GM12878 (cell line): ENCODE measurements around the gene ETS1. TPM values are rescaled to one million over a fixed set of nuclear protein-coding genes. Genes with fewer than 3 reads are reported as not detected.

ENCODE experiments used
- ATAC-seq: fragments of 200-7000 bp; cut with Tn5 transposase; 3 replicates; pipeline ENCODE4 v1.9.1; 2020; ENCODE audit warnings: mild to moderate bottlenecking, moderate library complexity
- BruUV-seq: library from RNA; stranded (reverse); fragments of 400-500 nt; replicated peaks from 2 replicates; lab custom pipeline; 2021; lab: Mats Ljungman, UMichigan
- CTCF ChIA-PET: fragments of 300-600 bp; sonication (Branson Sonifier 250); formaldehyde crosslinking; extraction: SDS; loops from one replicate; lab custom pipeline; 2021; ENCODE audit warnings: inconsistent platforms; lab: Yijun Ruan, JAX
- POLR2A ChIA-PET: fragments of 350-600 bp; formaldehyde crosslinking; extraction: SDS; loops from one replicate; lab custom pipeline; 2021; ENCODE audit warnings: inconsistent platforms; lab: Charles Lee
- RAD21 ChIA-PET: fragments of 300-600 bp; sonication (Branson Sonifier 250); formaldehyde crosslinking; loops from one replicate; lab custom pipeline; 2023; ENCODE audit warnings: antibody characterized with exemption; ENCODE audit not compliant: unreplicated experiment; lab: Charles Lee
- SMC1A ChIA-PET: fragments of 300-600 bp; sonication (Branson Sonifier 250); formaldehyde crosslinking; loops from one replicate; lab custom pipeline; 2023; ENCODE audit not compliant: unreplicated experiment, uncharacterized antibody; lab: Charles Lee
- DNase-seq: peaks from one replicate; pipeline ENCODE4 v3.0.0-alpha.2; 2011; ENCODE audit warnings: low read depth, low spot score
- FAIRE-seq: peaks from 3 replicates; lab custom pipeline; 2011; peaks lifted over from hg19 to GRCh38; lab: Jason Lieb, UNC
- H2AFZ ChIP-seq: 2 replicates; pipeline ENCODE4 v1.6.0; 2011; ENCODE audit warnings: low read depth, low read length, control low read depth; ENCODE audit not compliant: control insufficient read depth
- H3K27ac ChIP-seq: 2 replicates; pipeline ENCODE4 v1.5.1; 2011; ENCODE audit warnings: control low read depth; ENCODE audit not compliant: control insufficient read depth, insufficient read depth
- H3K27me3 ChIP-seq, 2 experiments: replicated peaks in 1 of 2; 2 replicates each; pipeline versions ENCODE4 v1.6.0 to v1.6.1; 2011; ENCODE audit warnings: low read length in 1 of 2; ENCODE audit not compliant: control insufficient read depth in 2 of 2, insufficient read depth in 2 of 2
- H3K36me3 ChIP-seq, 2 experiments: 2 replicates each; pipeline ENCODE4 v1.5.1; 2011; ENCODE audit warnings: low read length in 1 of 2; ENCODE audit not compliant: control insufficient read depth in 2 of 2, insufficient read depth in 2 of 2
- H3K4me1 ChIP-seq: 2 replicates; pipeline ENCODE4 v1.6.1; 2011; ENCODE audit warnings: mild to moderate bottlenecking, low read length, moderate library complexity, mixed read lengths; ENCODE audit not compliant: control insufficient read depth, insufficient read depth
- H3K4me2 ChIP-seq: 2 replicates; pipeline ENCODE4 v1.6.0; 2011; ENCODE audit warnings: control low read depth; ENCODE audit not compliant: control insufficient read depth, insufficient read depth
- H3K4me3 ChIP-seq: fragments of 200-600 bp; sonication (generic); 2 replicates; pipeline ENCODE4 v1.5.1; 2016
- H3K79me2 ChIP-seq: 2 replicates; pipeline ENCODE4 v1.6.0; 2011; ENCODE audit warnings: low read length; ENCODE audit not compliant: control insufficient read depth, insufficient read depth
- H3K9ac ChIP-seq: 2 replicates; pipeline ENCODE4 v1.8.0; 2011; ENCODE audit warnings: low read length, control low read depth, mixed read lengths; ENCODE audit not compliant: control insufficient read depth, insufficient read depth
- H3K9me3 ChIP-seq: replicated peaks from 3 replicates; pipeline ENCODE4 v1.5.1; 2011; ENCODE audit warnings: mild to moderate bottlenecking, low read length; ENCODE audit not compliant: control insufficient read depth, insufficient read depth
- H4K20me1 ChIP-seq: 2 replicates; pipeline ENCODE4 v1.6.0; 2011; ENCODE audit not compliant: control insufficient read depth, insufficient read depth
- CTCF ChIP-seq, 3 experiments: IDR thresholded peaks in 2 of 3; conservative IDR thresholded peaks in 1 of 3; 2 replicates each; pipeline ENCODE4 v1.5.1; 2011; ENCODE audit warnings: low read depth in 3 of 3, low read length in 3 of 3, mild to moderate bottlenecking in 3 of 3, control low read depth in 2 of 3, moderate library complexity in 2 of 3, inconsistent platforms in 1 of 3, mixed read lengths in 1 of 3; ENCODE audit not compliant: control insufficient read depth in 2 of 3, insufficient read depth in 1 of 3; ENCODE audit errors: extremely low read depth in 1 of 3
- EED ChIP-seq: sonication (generic); IDR thresholded peaks from 2 replicates; pipeline ENCODE4 v1.6.1; 2016; ENCODE audit warnings: antibody characterized with exemption, low read depth
- FOXK2 ChIP-seq: fragments of 450-650 bp; IDR thresholded peaks from 2 replicates; pipeline ENCODE4 v1.6.1; 2017; ENCODE audit warnings: mild to moderate bottlenecking, moderate library complexity
- IKZF1 ChIP-seq: fragments of 450-650 bp; conservative IDR thresholded peaks from 2 replicates; pipeline ENCODE4 v1.6.1; 2017; ENCODE audit warnings: antibody characterized with exemption, mild to moderate bottlenecking
- MTA3 ChIP-seq: IDR thresholded peaks from 2 replicates; pipeline ENCODE4 v1.6.1; 2012; ENCODE audit warnings: low read length, inconsistent platforms, borderline replicate concordance
- NFXL1 ChIP-seq: fragments of 450-650 bp; IDR thresholded peaks from 2 replicates; pipeline ENCODE4 v1.6.1; 2017; ENCODE audit warnings: antibody characterized with exemption, mild to moderate bottlenecking, borderline replicate concordance
- NKRF ChIP-seq: fragments of 450-650 bp; conservative IDR thresholded peaks from 2 replicates; pipeline ENCODE4 v1.6.1; 2017; ENCODE audit warnings: mild to moderate bottlenecking, moderate library complexity
- PAX8 ChIP-seq: fragments of 450-650 bp; IDR thresholded peaks from 2 replicates; pipeline ENCODE4 v1.6.1; 2017; ENCODE audit warnings: mild to moderate bottlenecking, moderate library complexity
- PRDM15 ChIP-seq: fragments of 450-650 bp; formaldehyde crosslinking; IDR thresholded peaks from 2 replicates; pipeline ENCODE4 v1.4.0; 2020; ENCODE audit warnings: mild to moderate bottlenecking, moderate library complexity
- RAD21 ChIP-seq: IDR thresholded peaks from 2 replicates; pipeline ENCODE4 v1.6.1; 2011; ENCODE audit warnings: mild to moderate bottlenecking, low read depth, low read length, moderate library complexity; ENCODE audit not compliant: insufficient read depth
- SREBF1 ChIP-seq: IDR thresholded peaks from 2 replicates; pipeline ENCODE4 v1.6.1; 2012; ENCODE audit warnings: mild to moderate bottlenecking, low read length
- TCF3 ChIP-seq: IDR thresholded peaks from 2 replicates; pipeline ENCODE4 v1.6.1; 2012; ENCODE audit warnings: low read depth, mild to moderate bottlenecking, low read length, borderline replicate concordance; ENCODE audit not compliant: insufficient read depth
- ZNF384 ChIP-seq: IDR thresholded peaks from 2 replicates; pipeline ENCODE4 v1.6.1; 2012; ENCODE audit warnings: low read depth, mild to moderate bottlenecking, low read length, improper control_type of control experiment, borderline replicate concordance
- ZSCAN29 ChIP-seq: fragments of 450-650 bp; IDR thresholded peaks from 2 replicates; pipeline ENCODE4 v1.6.1; 2017; ENCODE audit warnings: mild to moderate bottlenecking, moderate library complexity
- WGBS: methylation state at CpG from one replicate; pipeline ENCODE4 v1.1.6; 2016; ENCODE audit warnings: low lambda C conversion rate; ENCODE audit not compliant: insufficient replicate concordance, insufficient coverage; ENCODE audit errors: missing lambda C conversion rate; 5-methylcytosine and 5-hydroxymethylcytosine counted together
- in situ Hi-C: fragments of 300-500 bp; cut with MboI; formaldehyde crosslinking; loops from 9 replicates; pipeline ENCODE4 v1.14.3; 2018; ENCODE audit warnings: mixed read lengths
- intact Hi-C: fragments of 100-400 bp; cut with micrococcal nuclease; formaldehyde crosslinking; loops from one replicate; pipeline ENCODE4 v1.14.2; 2022; ENCODE audit not compliant: unreplicated experiment
- polyA plus RNA-seq, 11 experiments: library from polyadenylated mRNA; depleted of rRNA in 4 of 11; unstranded in 6 of 11; stranded (reverse) in 5 of 11; fragments of >200 nt; fragmentation: Nextera tagmentation in 4 of 11; fragmentation: Illumina TruSeq in 1 of 11; extraction: Ambion mirVana in 4 of 11; extraction: Trizol in 1 of 11; gene quantifications; 1 replicate in 1 of 11; 2 replicates in 10 of 11; pipeline versions ENCODE4 v1.2.1 to v1.2.3, GENCODE V29; 2011 to 2016; ENCODE audit warnings: inconsistent platforms in 2 of 11, missing spikeins in 2 of 11, low read depth in 1 of 11
- total RNA-seq, 4 experiments: library from RNA; depleted of rRNA in 3 of 4; stranded (reverse); fragments of >200 nt in 3 of 4; fragmentation: Illumina TruSeq in 1 of 4; extraction: Trizol in 1 of 4; gene quantifications; 2 replicates each; pipeline versions ENCODE4 v1.2.1 to v1.2.3, GENCODE V29; 2013 to 2021
- TF ChIP-seq, protein P1 (sequence below): IDR thresholded peaks from 2 replicates; pipeline ENCODE4 v1.6.1; 2011; ENCODE audit warnings: borderline replicate concordance, low read depth, mild to moderate bottlenecking, moderate library complexity, mixed read lengths, low read length; ENCODE audit not compliant: insufficient read depth; ENCODE audit errors: extremely low read length

Gene ETS1
- total and polyA plus RNA-seq, 10 of the 15 experiments (the other 5 are each of a cell fraction or from before 2014, with no cell fraction given), result 12.5 to 112 (median 55.5) TPM

- BruUV-seq, result no TSS peak
- no peak overlapping the region for H2AFZ ChIP-seq
- peak overlapping the region; percentile 91; the same call in 1 of the 2 replicates for H3K27ac ChIP-seq
- ChIA-PET POLR2A (interaction anchor here (1.3 to 3.3 kb wide), 3 partner anchors 17 to 86 kb away, joined by 4 to 11 read pairs (median 9); no protein-coding TSS in a partner anchor), RAD21 (interaction anchor here (1.1 to 11.1 kb wide), 3 partner anchors 52 to 87 kb away, joined by 5 to 144 read pairs (median 64); no protein-coding TSS in a partner anchor), SMC1A (interaction anchor here (6.7 to 10.6 kb wide), 3 partner anchors 18 to 163 kb away, joined by 52 to 154 read pairs (median 111); no protein-coding TSS in a partner anchor), CTCF (interaction anchor here (2.5 kb wide), 1 partner anchor 177 kb away, joined by 6 read pairs; no protein-coding TSS in a partner anchor)
- H3K9ac ChIP-seq, result no peak overlapping the region
- H3K4me1 ChIP-seq, result peaks cover 44% of the 10 kb centered on the region
- DNase-seq (no peak), ATAC-seq (no peak), FAIRE-seq (no peak)
- no peak for TF ChIP-seq MTA3
- TF ChIP-seq SREBF1, result no peak
- TF ChIP-seq ZNF384, result no peak
- no peak for TF ChIP-seq PRDM15 (CRISPR knock-in tag)
- TF ChIP-seq NKRF, result no peak
- no peak for TF ChIP-seq CTCF (IDR thresholded peaks at IDR 0.05 in 2 of 3, conservative IDR thresholded peaks at IDR 0.05 in 1 of 3; ENCODE audit: control insufficient read depth in 2 of 3, extremely low read depth in 1 of 3, insufficient read depth in 1 of 3, low read depth in 3 of 3, low read length in 3 of 3)
- TF ChIP-seq ZSCAN29, result no peak
- TF ChIP-seq EED, result no peak
- TF ChIP-seq, protein P1, sequence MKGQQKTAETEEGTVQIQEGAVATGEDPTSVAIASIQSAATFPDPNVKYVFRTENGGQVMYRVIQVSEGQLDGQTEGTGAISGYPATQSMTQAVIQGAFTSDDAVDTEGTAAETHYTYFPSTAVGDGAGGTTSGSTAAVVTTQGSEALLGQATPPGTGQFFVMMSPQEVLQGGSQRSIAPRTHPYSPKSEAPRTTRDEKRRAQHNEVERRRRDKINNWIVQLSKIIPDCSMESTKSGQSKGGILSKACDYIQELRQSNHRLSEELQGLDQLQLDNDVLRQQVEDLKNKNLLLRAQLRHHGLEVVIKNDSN, result no peak
- TF ChIP-seq NFXL1, result no peak
- no peak for TF ChIP-seq RAD21
- TF ChIP-seq IKZF1, result no peak
- no peak for TF ChIP-seq TCF3
- no peak for TF ChIP-seq FOXK2
- no peak for TF ChIP-seq PAX8
- H3K9me3 ChIP-seq, result no peaks in the 10 kb centered on the region
- intact Hi-C loops (no loop called here), in situ Hi-C loops (loop anchor here (25.0 kb wide), 1 partner anchor 180 kb away; no protein-coding TSS in a partner anchor)
- H3K79me2 ChIP-seq, result peaks cover 52% of the 10 kb centered on the region
- 89% methylated on average over 6 of the region's 6 CpGs for WGBS
- no peaks in the 10 kb centered on the region for H4K20me1 ChIP-seq
- no peaks in the 10 kb centered on the region for H3K27me3 ChIP-seq
- no peak overlapping the region for H3K4me2 ChIP-seq
- peaks cover 29 to 52% of the 10 kb centered on the region in 2 experiments for H3K36me3 ChIP-seq
- H3K4me3 ChIP-seq, result no peak overlapping the region
These were observed 120.3 kb downstream of the ETS1 start for GRCh38 chr11:128467041-128467440.
